ENCODE data around the gene PPFIA2. TPM values are rescaled to one million over a fixed set of nuclear protein-coding genes. Genes with fewer than 3 reads are reported as not detected.

Gene PPFIA2
- total RNA-seq, 5 donors from 2014 or later (not counting 1 experiment from before 2014, with no cell fraction given): not detected

- POLR2A ChIA-PET: no interaction called here
- Mint-ChIP-seq H3K4me1 (no peaks in the 10 kb centered on the region), H3K4me3 (no peak overlapping the region)
Observed at GRCh38 chr12:81253360-81253759, 505.8 kb downstream of the PPFIA2 start.

GRCh38 chr12:81252228-81252627 is 506.9 kb downstream of the PPFIA2 start:
- CTCF ChIA-PET: no interaction called here
- Histone ChIP-seq H3K27me3 (replicated peaks in 1 of 2; ENCODE audit: control insufficient read depth in 2 of 2, extremely low read depth in 1 of 2, insufficient read depth in 2 of 2, low read length in 1 of 2) (no peaks in the 10 kb centered on the region), H3K9me3 (no peaks in the 10 kb centered on the region), H3K4me3 (ENCODE audit: control insufficient read depth in 1 of 2, extremely low read depth in 1 of 2, low read length in 1 of 2) (no peak overlapping the region), H3K4me1 (ENCODE audit: control insufficient read depth in 1 of 2, extremely low read depth in 1 of 2, insufficient read depth in 2 of 2, low read length in 2 of 2) (no peaks in the 10 kb centered on the region), H3K27ac (ENCODE audit: low read length) (no peak overlapping the region), H3K36me3 (ENCODE audit: control insufficient read depth in 2 of 2, extremely low read depth in 1 of 2, insufficient read depth in 1 of 2, low read length in 1 of 2) (no peaks in the 10 kb centered on the region)
- no peaks in the 10 kb centered on the region for H3K36me3 Mint-ChIP-seq
- peaks cover 3 to 18% (median 5%) of the 10 kb centered on the region in 3 donors for H3K9me3 Mint-ChIP-seq
- 83% methylated on average over 1 of the region's 3 CpGs for WGBS (ENCODE audit: insufficient coverage)
- H3K4me1 Mint-ChIP-seq: no peaks in the 10 kb centered on the region
- no peak for ATAC-seq (replicated peaks in 1 of 4)
- no peak for DNase-seq
- H3K27ac Mint-ChIP-seq: no peak overlapping the region
- H3K27me3 Mint-ChIP-seq: no peaks in the 10 kb centered on the region
- POLR2A ChIA-PET: no interaction called here
- no peak overlapping the region for H3K4me3 Mint-ChIP-seq

More at GRCh38 chr12:81253360-81253759, 505.8 kb downstream of the PPFIA2 start:
- DNase-seq (no peak), ATAC-seq (replicated peaks in 1 of 4) (no peak)
- no peak overlapping the region for H3K4me3 ChIP-seq (ENCODE audit: control insufficient read depth in 1 of 2, extremely low read depth in 1 of 2, low read length in 1 of 2)
- no peaks in the 10 kb centered on the region for H3K36me3 ChIP-seq (ENCODE audit: control insufficient read depth in 2 of 2, extremely low read depth in 1 of 2, insufficient read depth in 1 of 2, low read length in 1 of 2)
- Mint-ChIP-seq H3K9me3 (peaks cover 3 to 22% (median 5%) of the 10 kb centered on the region in 3 donors), H3K36me3 (no peaks in the 10 kb centered on the region), H3K27ac (no peak overlapping the region), H3K27me3 (no peaks in the 10 kb centered on the region)
- H3K27ac ChIP-seq (ENCODE audit: low read length): no peak overlapping the region
- CTCF ChIA-PET: no interaction called here
- H3K4me1 ChIP-seq (ENCODE audit: control insufficient read depth in 1 of 2, extremely low read depth in 1 of 2, insufficient read depth in 2 of 2, low read length in 2 of 2): no peaks in the 10 kb centered on the region
- H3K27me3 ChIP-seq (replicated peaks in 1 of 2; ENCODE audit: control insufficient read depth in 2 of 2, extremely low read depth in 1 of 2, insufficient read depth in 2 of 2, low read length in 1 of 2): no peaks in the 10 kb centered on the region
- no peaks in the 10 kb centered on the region for H3K9me3 ChIP-seq
- WGBS (ENCODE audit: insufficient coverage): 58% methylated on average over 2 of the region's 3 CpGs

- Mint-ChIP-seq H3K27ac (no peak overlapping the region), H3K9me3 (peaks cover 3 to 17% (median 5%) of the 10 kb centered on the region in 3 donors), H3K4me1 (no peaks in the 10 kb centered on the region), H3K36me3 (no peaks in the 10 kb centered on the region), H3K27me3 (no peaks in the 10 kb centered on the region), H3K4me3 (no peak overlapping the region)
- Histone ChIP-seq H3K27me3 (replicated peaks in 1 of 2; ENCODE audit: control insufficient read depth in 2 of 2, extremely low read depth in 1 of 2, insufficient read depth in 2 of 2, low read length in 1 of 2) (no peaks in the 10 kb centered on the region), H3K4me1 (ENCODE audit: control insufficient read depth in 1 of 2, extremely low read depth in 1 of 2, insufficient read depth in 2 of 2, low read length in 2 of 2) (no peaks in the 10 kb centered on the region), H3K9me3 (no peaks in the 10 kb centered on the region), H3K4me3 (ENCODE audit: control insufficient read depth in 1 of 2, extremely low read depth in 1 of 2, low read length in 1 of 2) (no peak overlapping the region), H3K36me3 (ENCODE audit: control insufficient read depth in 2 of 2, extremely low read depth in 1 of 2, insufficient read depth in 1 of 2, low read length in 1 of 2) (no peaks in the 10 kb centered on the region), H3K27ac (ENCODE audit: low read length) (no peak overlapping the region)
- DNase-seq (no peak), ATAC-seq (replicated peaks in 1 of 4) (no peak)
- ChIA-PET POLR2A (no interaction called here), CTCF (no interaction called here)
- no CpG with 5 or more reads among the region's 2 CpGs for WGBS (ENCODE audit: insufficient coverage)
Observed at GRCh38 chr12:81249976-81250375, 509.2 kb downstream of the PPFIA2 start.

- Histone ChIP-seq H3K27ac (ENCODE audit: low read length) (no peak overlapping the region), H3K4me3 (ENCODE audit: control insufficient read depth in 1 of 2, extremely low read depth in 1 of 2, low read length in 1 of 2) (no peak overlapping the region), H3K36me3 (ENCODE audit: control insufficient read depth in 2 of 2, extremely low read depth in 1 of 2, insufficient read depth in 1 of 2, low read length in 1 of 2) (no peaks in the 10 kb centered on the region), H3K9me3 (no peaks in the 10 kb centered on the region), H3K27me3 (replicated peaks in 1 of 2; ENCODE audit: control insufficient read depth in 2 of 2, extremely low read depth in 1 of 2, insufficient read depth in 2 of 2, low read length in 1 of 2) (no peaks in the 10 kb centered on the region), H3K4me1 (ENCODE audit: control insufficient read depth in 1 of 2, extremely low read depth in 1 of 2, insufficient read depth in 2 of 2, low read length in 2 of 2) (no peaks in the 10 kb centered on the region)
- no peak for DNase-seq
- H3K4me1 Mint-ChIP-seq: no peaks in the 10 kb centered on the region
- WGBS (ENCODE audit: insufficient coverage): 38% methylated on average over 4 of the region's 4 CpGs
- peaks cover 0 to 20% (median 0%) of the 10 kb centered on the region in 3 donors for H3K9me3 Mint-ChIP-seq
- POLR2A ChIA-PET: no interaction called here
- no peak overlapping the region for H3K27ac Mint-ChIP-seq
- H3K36me3 Mint-ChIP-seq: no peaks in the 10 kb centered on the region
- no peak for ATAC-seq (replicated peaks in 1 of 4)
- CTCF ChIA-PET: no interaction called here
- H3K27me3 Mint-ChIP-seq: no peaks in the 10 kb centered on the region
- no peak overlapping the region for H3K4me3 Mint-ChIP-seq
Observed at GRCh38 chr12:81245907-81246570, 513.1 kb downstream of the PPFIA2 start.

GRCh38 chr12:81245458-81245857 is 513.7 kb downstream of the PPFIA2 start:
- no peaks in the 10 kb centered on the region for H3K27me3 Mint-ChIP-seq
- H3K4me1 ChIP-seq (ENCODE audit: control insufficient read depth in 1 of 2, extremely low read depth in 1 of 2, insufficient read depth in 2 of 2, low read length in 2 of 2): no peaks in the 10 kb centered on the region
- POLR2A ChIA-PET: no interaction called here
- H3K4me3 ChIP-seq (ENCODE audit: control insufficient read depth in 1 of 2, extremely low read depth in 1 of 2, low read length in 1 of 2): no peak overlapping the region
- no peaks in the 10 kb centered on the region for H3K36me3 ChIP-seq (ENCODE audit: control insufficient read depth in 2 of 2, extremely low read depth in 1 of 2, insufficient read depth in 1 of 2, low read length in 1 of 2)
- no peak overlapping the region for H3K27ac ChIP-seq (ENCODE audit: low read length)
- H3K4me3 Mint-ChIP-seq: no peak overlapping the region
- no peaks in the 10 kb centered on the region for H3K27me3 ChIP-seq (replicated peaks in 1 of 2; ENCODE audit: control insufficient read depth in 2 of 2, extremely low read depth in 1 of 2, insufficient read depth in 2 of 2, low read length in 1 of 2)
- WGBS (ENCODE audit: insufficient coverage): no CpG with 5 or more reads among the region's 2 CpGs
- no peaks in the 10 kb centered on the region for H3K9me3 ChIP-seq
- ATAC-seq (replicated peaks in 1 of 4): no peak
- H3K36me3 Mint-ChIP-seq: no peaks in the 10 kb centered on the region
- CTCF ChIA-PET: no interaction called here
- H3K27ac Mint-ChIP-seq: no peak overlapping the region
- no peaks in the 10 kb centered on the region for H3K4me1 Mint-ChIP-seq
- DNase-seq: no peak
- peaks cover 0 to 17% (median 1%) of the 10 kb centered on the region in 3 donors for H3K9me3 Mint-ChIP-seq

- no peaks in the 10 kb centered on the region for H3K36me3 Mint-ChIP-seq
Observed at GRCh38 chr12:81231574-81232368, 527.4 kb downstream of the PPFIA2 start.

More at GRCh38 chr12:81231574-81232368, 527.4 kb downstream of the PPFIA2 start:
- no peaks in the 10 kb centered on the region for H3K4me1 ChIP-seq (ENCODE audit: control insufficient read depth in 1 of 2, extremely low read depth in 1 of 2, insufficient read depth in 2 of 2, low read length in 2 of 2)
- no peak for ATAC-seq (replicated peaks in 1 of 4)
- no CpG with 5 or more reads among the region's 3 CpGs for WGBS (ENCODE audit: insufficient coverage)
- Mint-ChIP-seq H3K27ac (no peak overlapping the region), H3K4me3 (no peak overlapping the region), H3K27me3 (no peaks in the 10 kb centered on the region), H3K9me3 (peaks cover 3 to 8% (median 8%) of the 10 kb centered on the region in 3 donors), H3K4me1 (no peaks in the 10 kb centered on the region)
- H3K36me3 ChIP-seq (ENCODE audit: control insufficient read depth in 2 of 2, extremely low read depth in 1 of 2, insufficient read depth in 1 of 2, low read length in 1 of 2): no peaks in the 10 kb centered on the region
- CTCF ChIA-PET: no interaction called here
- POLR2A ChIA-PET: no interaction called here
- no peaks in the 10 kb centered on the region for H3K9me3 ChIP-seq
- no peak overlapping the region for H3K4me3 ChIP-seq (ENCODE audit: control insufficient read depth in 1 of 2, extremely low read depth in 1 of 2, low read length in 1 of 2)
- no peak overlapping the region for H3K27ac ChIP-seq (ENCODE audit: low read length)
- no peaks in the 10 kb centered on the region for H3K27me3 ChIP-seq (replicated peaks in 1 of 2; ENCODE audit: control insufficient read depth in 2 of 2, extremely low read depth in 1 of 2, insufficient read depth in 2 of 2, low read length in 1 of 2)
- no peak for DNase-seq
